CD4-positive, alpha-beta T cell (primary cell): ENCODE data around the gene HHATL. TPM values are rescaled to one million over a fixed set of nuclear protein-coding genes. Genes with fewer than 3 reads are reported as not detected.

Source experiments
- ATAC-seq: fragments of 200-7000 bp; cut with Tn5 transposase; one replicate; pipeline ENCODE4 v1.10.0; 2022; ENCODE audit warnings: mild to moderate bottlenecking; ENCODE audit not compliant: poor library complexity
- CTCF ChIA-PET: fragments of 350-600 bp; sonication (Branson Sonifier 250); formaldehyde crosslinking; loops from one replicate; lab custom pipeline; 2021; ENCODE audit warnings: antibody characterized with exemption, inconsistent platforms; lab: Charles Lee
- POLR2A ChIA-PET: fragments of 350-600 bp; sonication (Branson Sonifier 250); formaldehyde crosslinking; loops from one replicate; lab custom pipeline; 2021; ENCODE audit warnings: antibody characterized with exemption, inconsistent platforms; lab: Charles Lee
- DNase-seq, 14 experiments: peaks; one replicate each; pipeline ENCODE4 v3.0.0-alpha.2; 2013 to 2020; ENCODE audit warnings: mixed read lengths in 2 of 14
- H3K27ac ChIP-seq, 2 donors: one replicate each; pipeline versions ENCODE4 v1.5.1 to v1.7.0; 2013; ENCODE audit warnings: low read length in 2 of 2, low read depth in 1 of 2, mild to moderate bottlenecking in 1 of 2
- H3K27me3 ChIP-seq, 2 experiments: 1 replicate in 1 of 2; 2 replicates in 1 of 2; pipeline versions ENCODE4 v1.6.1 to v1.7.0; 2013; ENCODE audit warnings: low read length in 2 of 2, control low read depth in 1 of 2, mild to moderate bottlenecking in 1 of 2, moderate library complexity in 1 of 2; ENCODE audit not compliant: insufficient read depth in 2 of 2, control insufficient read depth in 1 of 2
- H3K36me3 ChIP-seq: one replicate; pipeline ENCODE4 v1.6.1; 2013; ENCODE audit warnings: low read length, control low read depth; ENCODE audit not compliant: insufficient read depth
- H3K4me1 ChIP-seq: one replicate; pipeline ENCODE4 v1.6.1; 2013; ENCODE audit warnings: low read length, control low read depth; ENCODE audit not compliant: insufficient read depth
- H3K4me3 ChIP-seq: one replicate; pipeline ENCODE4 v1.5.1; 2013; ENCODE audit warnings: mild to moderate bottlenecking, low read length, moderate library complexity
- H3K9me3 ChIP-seq, 2 experiments: 1 replicate in 1 of 2; 2 replicates in 1 of 2; pipeline versions ENCODE4 v1.6.1 to v1.7.0; 2013; ENCODE audit warnings: low read length in 2 of 2, mild to moderate bottlenecking in 2 of 2, control low read depth in 1 of 2, moderate library complexity in 1 of 2; ENCODE audit not compliant: control insufficient read depth in 1 of 2, insufficient read depth in 1 of 2
- H3K27ac Mint-ChIP-seq: one replicate; pipeline ENCODE4 v1.8.0; 2020; ENCODE audit warnings: mixed read lengths
- H3K27me3 Mint-ChIP-seq: one replicate; pipeline ENCODE4 v1.8.0; 2021; ENCODE audit warnings: mixed read lengths
- H3K36me3 Mint-ChIP-seq: one replicate; pipeline ENCODE4 v1.8.0; 2021; ENCODE audit warnings: low read depth, mixed read lengths
- H3K4me1 Mint-ChIP-seq: one replicate; pipeline ENCODE4 v1.8.0; 2021; ENCODE audit warnings: low read depth, mixed read lengths
- H3K4me3 Mint-ChIP-seq: one replicate; pipeline ENCODE4 v1.8.0; 2020; ENCODE audit warnings: mild to moderate bottlenecking, mixed read lengths
- H3K9me3 Mint-ChIP-seq: one replicate; pipeline ENCODE4 v1.8.0; 2020; ENCODE audit warnings: mixed read lengths
- CTCF ChIP-seq: fragments of 200-600 bp; IDR thresholded peaks from one replicate; pipeline ENCODE4 v1.8.0; 2022; ENCODE audit warnings: antibody characterized with exemption, mild to moderate bottlenecking
- intact Hi-C, 2 experiments: fragments of 100-400 bp; cut with DNase I in 1 of 2; cut with micrococcal nuclease in 1 of 2; formaldehyde crosslinking; loops; one replicate each; pipeline versions ENCODE4 v1.15.1 to v1.9.0; 2023 to 2025; cut with DNase I, micrococcal nuclease
- total RNA-seq, 174 experiments: library from RNA in 2 of 174; stranded (reverse) in 2 of 174; gene quantifications; one replicate each; pipeline ENCODE4 v1.2.3 and lab custom pipeline; 2021 to 2026

Gene HHATL
- total RNA-seq, 2 experiments from 2014 or later = not detected

DNA sequence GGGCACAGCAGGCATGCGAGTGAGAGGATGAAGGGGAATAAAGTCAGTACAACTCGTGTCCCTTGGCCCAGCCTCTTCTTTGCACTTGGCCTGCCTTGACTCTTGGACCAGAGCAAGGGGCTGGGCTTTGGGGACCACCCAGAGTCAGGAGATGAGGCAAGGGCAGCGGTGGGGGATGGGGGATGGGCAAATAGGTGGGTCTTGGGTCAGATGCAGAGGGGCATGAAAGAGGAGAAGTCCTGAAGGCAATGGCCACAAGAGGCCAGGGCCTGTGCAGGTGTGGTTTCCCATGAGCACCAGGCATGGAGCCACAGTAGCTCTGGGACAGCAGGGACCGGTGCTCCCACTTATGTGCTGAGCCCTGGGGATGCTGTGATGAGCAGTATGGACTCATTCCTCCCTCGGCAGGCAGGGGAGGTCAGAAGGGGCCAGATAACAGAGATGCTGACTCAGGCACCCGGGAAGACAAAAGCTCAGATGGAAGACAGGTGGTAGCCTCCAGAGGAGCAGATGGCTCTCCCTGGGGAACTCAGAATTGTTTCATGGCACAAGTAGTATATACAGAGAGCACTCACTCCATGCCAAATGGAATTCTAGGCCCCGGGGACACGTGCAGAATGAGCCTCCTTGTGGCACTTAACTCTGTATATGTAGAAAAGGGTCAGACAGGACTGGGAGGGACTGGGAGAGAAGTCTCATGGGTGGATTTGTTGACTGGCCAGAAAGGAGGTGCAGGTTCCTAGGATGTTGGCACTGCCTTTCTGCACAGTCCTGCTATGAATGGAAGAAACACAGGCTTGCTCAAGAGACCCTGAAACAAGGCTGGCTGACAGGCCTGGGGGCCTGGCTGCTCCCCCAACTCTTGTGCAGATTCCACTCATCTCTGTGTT lies 34.8 kb downstream of the HHATL start:
- no peak overlapping the region for H3K27ac Mint-ChIP-seq
- intact Hi-C loops = no loop called here
- H3K9me3 Mint-ChIP-seq = peaks cover 3% of the 10 kb centered on the region
- peaks cover 0 to 10% of the 10 kb centered on the region in 2 experiments for H3K9me3 ChIP-seq
- no peak overlapping the region for H3K4me3 ChIP-seq
- no peaks in the 10 kb centered on the region for H3K27me3 ChIP-seq
- no peaks in the 10 kb centered on the region for H3K36me3 ChIP-seq
- ChIA-PET CTCF (no interaction called here), POLR2A (no interaction called here)
- ATAC-seq (no peak), DNase-seq (peak in 1 of 14 experiments; percentile 23)
- no peaks in the 10 kb centered on the region for H3K4me1 Mint-ChIP-seq
- H3K27me3 Mint-ChIP-seq = no peaks in the 10 kb centered on the region
- no peaks in the 10 kb centered on the region for H3K4me1 ChIP-seq
- no peak for TF ChIP-seq CTCF
- no peaks in the 10 kb centered on the region for H3K36me3 Mint-ChIP-seq
- H3K27ac ChIP-seq = no peak overlapping the region
- H3K4me3 Mint-ChIP-seq = no peak overlapping the region

DNA sequence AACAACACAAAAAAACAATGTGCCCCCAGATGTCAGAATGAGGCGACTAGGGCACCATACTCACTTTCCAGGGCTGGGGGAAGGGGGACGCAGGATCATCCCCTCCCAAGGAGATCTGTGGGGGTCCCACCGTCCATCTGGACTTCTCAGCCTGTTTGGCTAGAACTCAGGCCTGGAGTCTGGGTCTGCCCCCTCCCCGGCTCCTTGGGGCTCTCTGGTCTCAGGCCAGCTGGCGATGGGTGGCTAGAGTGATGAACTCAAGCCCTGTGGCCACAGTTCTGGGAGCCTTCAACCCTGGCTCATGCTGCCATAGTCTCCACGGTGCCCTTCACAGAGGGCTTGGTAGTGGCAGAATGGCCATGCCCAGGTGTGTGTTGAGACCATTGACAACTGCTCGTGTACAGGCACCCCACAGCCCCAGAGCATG lies 35.5 kb downstream of the HHATL start:
- no peak overlapping the region for H3K27ac ChIP-seq
- no peak overlapping the region for H3K27ac Mint-ChIP-seq
- peaks cover 0 to 10% of the 10 kb centered on the region in 2 experiments for H3K9me3 ChIP-seq
- no peaks in the 10 kb centered on the region for H3K4me1 Mint-ChIP-seq
- no peaks in the 10 kb centered on the region for H3K9me3 Mint-ChIP-seq
- TF ChIP-seq CTCF = no peak
- H3K36me3 ChIP-seq = no peaks in the 10 kb centered on the region
- DNase-seq (no peak), ATAC-seq (no peak)
- CTCF ChIA-PET = no interaction called here
- H3K4me3 Mint-ChIP-seq = no peak overlapping the region
- intact Hi-C loops = no loop called here
- no peaks in the 10 kb centered on the region for H3K4me1 ChIP-seq
- no peaks in the 10 kb centered on the region for H3K36me3 Mint-ChIP-seq
- no peaks in the 10 kb centered on the region for H3K27me3 Mint-ChIP-seq
- H3K4me3 ChIP-seq = no peak overlapping the region
- POLR2A ChIA-PET = no interaction called here
- H3K27me3 ChIP-seq = no peaks in the 10 kb centered on the region

- Histone ChIP-seq H3K4me3 (no peak overlapping the region), H3K27me3 (no peaks in the 10 kb centered on the region), H3K9me3 (peaks cover 0 to 10% of the 10 kb centered on the region in 2 experiments), H3K36me3 (no peaks in the 10 kb centered on the region), H3K27ac (no peak overlapping the region), H3K4me1 (no peaks in the 10 kb centered on the region)
- Mint-ChIP-seq H3K27me3 (no peaks in the 10 kb centered on the region), H3K27ac (no peak overlapping the region), H3K4me1 (no peaks in the 10 kb centered on the region), H3K4me3 (no peak overlapping the region), H3K9me3 (no peaks in the 10 kb centered on the region), H3K36me3 (no peaks in the 10 kb centered on the region)
- CTCF ChIA-PET = no interaction called here
- intact Hi-C loops = no loop called here
- ATAC-seq (no peak), DNase-seq (peak in 1 of 14 experiments; percentile 24)
- POLR2A ChIA-PET = no interaction called here
- TF ChIP-seq CTCF = no peak
Observed at GRCh38 chr3:42666577-42666998, 36.0 kb downstream of the HHATL start.
